Activated CD4-positive, alpha-beta memory T cell treated with anti-CD3 and anti-CD28 coated beads, Interleukin-2, amount 10 ng/mL, durations not matched to agents 7 days and 5 days (primary cell): ENCODE results near the gene CAMK2B. TPM values are rescaled to one million over a fixed set of nuclear protein-coding genes. Genes with fewer than 3 reads are reported as not detected.

Source experiments
- CTCF ChIA-PET: fragments of 350-600 bp; sonication (Branson Sonifier 250); formaldehyde crosslinking; loops from one replicate; lab custom pipeline; 2021; ENCODE audit warnings: antibody characterized with exemption, inconsistent platforms; lab: Charles Lee
- POLR2A ChIA-PET: fragments of 350-600 bp; sonication (Branson Sonifier 250); formaldehyde crosslinking; loops from one replicate; lab custom pipeline; 2021; ENCODE audit warnings: antibody characterized with exemption; lab: Charles Lee
- DNase-seq: peaks from one replicate; pipeline ENCODE4 v3.0.0-alpha.2; 2020
- H3K27ac Mint-ChIP-seq: one replicate; pipeline ENCODE4 v1.8.0; 2021; ENCODE audit warnings: mild to moderate bottlenecking, mixed read lengths
- H3K27me3 Mint-ChIP-seq: one replicate; pipeline ENCODE4 v1.8.0; 2021; ENCODE audit warnings: mixed read lengths
- H3K36me3 Mint-ChIP-seq: one replicate; pipeline ENCODE4 v1.8.0; 2021; ENCODE audit warnings: low read depth, mixed read lengths
- H3K4me1 Mint-ChIP-seq: one replicate; pipeline ENCODE4 v1.8.0; 2021; ENCODE audit warnings: mixed read lengths
- H3K4me3 Mint-ChIP-seq: one replicate; pipeline ENCODE4 v1.8.0; 2021; ENCODE audit warnings: mild to moderate bottlenecking, mixed read lengths
- H3K9me3 Mint-ChIP-seq: one replicate; pipeline ENCODE4 v1.8.0; 2021; ENCODE audit warnings: mixed read lengths
- total RNA-seq, 2 experiments: library from RNA; stranded (reverse); gene quantifications; one replicate each; pipeline ENCODE4 v1.2.3, GENCODE V29; 2021

CAMK2B gene
- total RNA-seq, 2 experiments from 2014 or later: 0.10 TPM; not detected in 1

DNA sequence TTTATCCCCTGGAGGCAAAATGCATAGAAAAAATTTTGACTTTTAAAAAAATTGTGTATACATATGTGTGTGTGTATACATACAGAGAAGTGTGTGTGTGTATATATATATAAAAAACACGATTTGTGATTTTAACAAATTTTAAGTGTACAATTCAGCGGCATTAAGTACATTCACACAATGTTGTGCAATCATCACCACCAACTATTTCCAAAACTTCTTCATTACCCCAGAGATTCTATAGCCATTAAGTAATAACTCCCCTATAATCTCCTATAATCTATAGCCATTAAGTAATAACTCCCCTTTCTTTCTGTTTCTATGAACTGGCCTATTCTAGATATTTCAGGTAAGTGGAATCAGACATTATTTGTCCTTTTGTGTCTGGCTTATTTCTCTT lies 20.7 kb upstream of the CAMK2B start:
- DNase-seq: no peak
- peaks cover 4% of the 10 kb centered on the region for H3K9me3 Mint-ChIP-seq
- H3K4me1 Mint-ChIP-seq: no peaks in the 10 kb centered on the region
- H3K27me3 Mint-ChIP-seq: peaks cover 29% of the 10 kb centered on the region
- no peak overlapping the region for H3K27ac Mint-ChIP-seq
- H3K4me3 Mint-ChIP-seq: no peak overlapping the region
- no peaks in the 10 kb centered on the region for H3K36me3 Mint-ChIP-seq
- CTCF ChIA-PET: no interaction called here
- POLR2A ChIA-PET: no interaction called here

DNA sequence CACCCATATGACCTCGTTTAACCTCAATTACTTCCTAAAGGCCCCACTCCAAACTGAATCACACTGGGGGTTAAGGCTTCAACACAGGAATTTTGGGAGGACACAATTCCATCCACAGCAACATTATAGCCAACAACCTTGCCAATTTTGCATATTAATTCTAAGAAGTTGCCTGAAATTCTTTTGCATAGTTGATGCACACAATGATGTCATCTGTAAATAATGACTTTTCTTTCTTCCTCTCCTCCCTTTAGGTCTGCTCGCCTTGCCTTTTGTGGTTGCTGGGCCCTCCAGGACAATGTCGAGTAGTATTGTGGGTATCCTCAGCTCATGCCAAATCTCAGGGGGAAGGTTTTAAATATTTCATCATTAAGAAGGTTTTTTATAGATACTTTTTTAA lies 16.0 kb upstream of the CAMK2B start:
- peaks cover 35% of the 10 kb centered on the region for H3K27me3 Mint-ChIP-seq
- CTCF ChIA-PET: no interaction called here
- no peaks in the 10 kb centered on the region for H3K36me3 Mint-ChIP-seq
- no peaks in the 10 kb centered on the region for H3K4me1 Mint-ChIP-seq
- POLR2A ChIA-PET: no interaction called here
- H3K27ac Mint-ChIP-seq: no peak overlapping the region
- DNase-seq: no peak
- no peak overlapping the region for H3K4me3 Mint-ChIP-seq
- H3K9me3 Mint-ChIP-seq: no peaks in the 10 kb centered on the region

DNA sequence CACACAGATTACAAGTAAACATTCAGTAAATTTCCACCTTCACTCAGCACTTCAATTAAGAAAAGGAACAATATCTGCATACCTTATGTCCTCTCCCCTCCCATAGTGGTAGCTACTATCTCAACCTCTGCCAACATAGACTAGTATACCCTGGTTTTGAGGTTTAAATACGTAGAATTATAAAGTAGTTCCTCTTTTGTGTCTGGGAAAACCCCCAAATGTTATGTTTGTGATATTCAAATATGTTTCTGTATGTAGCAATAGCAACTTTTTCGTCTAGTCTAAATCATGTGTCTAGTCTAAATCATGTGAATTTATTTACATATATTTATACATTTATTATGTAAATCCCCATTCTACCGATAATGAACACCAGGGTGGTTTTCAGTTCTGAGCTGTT lies 13.2 kb upstream of the CAMK2B start:
- H3K4me3 Mint-ChIP-seq: no peak overlapping the region
- no peaks in the 10 kb centered on the region for H3K36me3 Mint-ChIP-seq
- DNase-seq: no peak
- POLR2A ChIA-PET: no interaction called here
- H3K27ac Mint-ChIP-seq: no peak overlapping the region
- peaks cover 29% of the 10 kb centered on the region for H3K27me3 Mint-ChIP-seq
- no peaks in the 10 kb centered on the region for H3K4me1 Mint-ChIP-seq
- peaks cover 2% of the 10 kb centered on the region for H3K9me3 Mint-ChIP-seq
- CTCF ChIA-PET: no interaction called here

DNA sequence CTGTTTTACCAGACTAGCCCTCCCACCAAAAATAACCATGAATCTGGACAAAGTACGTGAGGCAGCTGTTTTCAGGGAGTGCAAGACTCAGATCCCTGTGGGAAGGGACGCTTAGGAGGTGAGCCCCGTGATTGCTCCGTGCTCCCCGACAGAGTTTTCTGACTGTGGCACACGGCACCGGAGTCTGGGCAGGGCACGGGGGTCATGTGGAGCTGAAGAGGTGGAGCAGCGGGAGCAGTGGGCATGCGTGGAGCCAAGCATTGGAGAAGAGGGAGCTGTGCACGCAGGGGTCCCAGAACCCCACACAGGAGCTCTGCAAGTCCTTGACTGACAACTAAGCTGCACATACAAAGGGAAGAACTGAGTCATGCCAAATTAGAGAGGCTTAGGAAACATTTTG lies 11.1 kb upstream of the CAMK2B start:
- Mint-ChIP-seq H3K4me3 (no peak overlapping the region), H3K9me3 (peaks cover 2% of the 10 kb centered on the region), H3K27me3 (peaks cover 32% of the 10 kb centered on the region), H3K4me1 (no peaks in the 10 kb centered on the region), H3K27ac (no peak overlapping the region), H3K36me3 (no peaks in the 10 kb centered on the region)
- ChIA-PET CTCF (no interaction called here), POLR2A (no interaction called here)
- DNase-seq: no peak

DNA sequence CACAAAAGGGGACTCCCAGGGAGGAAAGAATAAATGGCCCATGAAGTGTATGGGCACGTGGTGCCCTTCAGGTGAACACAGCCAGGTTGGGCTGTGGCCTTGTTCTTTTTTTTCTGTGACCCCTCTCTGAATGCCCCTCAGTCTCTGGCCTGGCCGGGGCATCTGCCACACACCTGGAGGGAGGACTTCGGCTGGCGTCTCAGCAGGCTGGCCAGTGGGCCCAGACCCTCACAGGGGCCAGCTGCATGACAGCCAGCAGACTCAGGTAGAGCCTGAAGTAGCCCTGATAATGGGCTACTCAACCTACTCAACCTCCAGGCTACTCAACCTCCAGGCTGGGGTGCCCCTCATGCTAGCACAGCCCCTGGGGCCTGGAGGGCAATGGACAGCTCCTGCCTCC lies 9.8 kb upstream of the CAMK2B start:
- H3K27ac Mint-ChIP-seq: no peak overlapping the region
- ChIA-PET POLR2A (no interaction called here), CTCF (no interaction called here)
- peaks cover 2% of the 10 kb centered on the region for H3K9me3 Mint-ChIP-seq
- peaks cover 32% of the 10 kb centered on the region for H3K27me3 Mint-ChIP-seq
- no peak for DNase-seq
- no peaks in the 10 kb centered on the region for H3K36me3 Mint-ChIP-seq
- no peak overlapping the region for H3K4me3 Mint-ChIP-seq
- no peaks in the 10 kb centered on the region for H3K4me1 Mint-ChIP-seq

DNA sequence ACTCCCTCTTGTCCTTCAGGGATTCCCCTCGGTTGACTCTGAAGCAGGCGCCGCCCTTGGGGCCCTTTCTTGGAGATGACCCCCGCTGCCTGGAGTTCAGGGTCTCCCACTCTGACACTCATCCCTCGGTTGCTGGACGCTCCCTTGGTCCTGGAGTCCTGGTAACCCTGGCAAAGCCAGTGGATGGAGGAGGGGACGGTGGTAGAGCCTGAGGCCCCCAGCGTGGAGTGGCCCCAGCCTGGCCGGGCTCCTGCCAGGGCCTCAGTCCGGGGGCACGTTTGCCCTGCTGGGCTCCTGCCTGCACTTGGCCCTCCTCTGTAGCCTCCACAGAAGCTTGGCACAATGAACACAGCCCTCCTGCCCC lies 9.3 kb upstream of the CAMK2B start:
- Mint-ChIP-seq H3K27me3 (peaks cover 30% of the 10 kb centered on the region), H3K4me3 (no peak overlapping the region), H3K27ac (no peak overlapping the region), H3K4me1 (no peaks in the 10 kb centered on the region), H3K36me3 (no peaks in the 10 kb centered on the region), H3K9me3 (peaks cover 2% of the 10 kb centered on the region)
- POLR2A ChIA-PET: no interaction called here
- no peak for DNase-seq
- CTCF ChIA-PET: no interaction called here

GRCh38 chr7:44333911-44334733 lies 8.7 kb upstream of the CAMK2B start:
- Mint-ChIP-seq H3K9me3 (peaks cover 2% of the 10 kb centered on the region), H3K36me3 (no peaks in the 10 kb centered on the region), H3K27me3 (peaks cover 27% of the 10 kb centered on the region), H3K4me3 (no peak overlapping the region), H3K27ac (no peak overlapping the region), H3K4me1 (no peaks in the 10 kb centered on the region)
- ChIA-PET POLR2A (no interaction called here), CTCF (no interaction called here)
- no peak for DNase-seq

- H3K4me3 Mint-ChIP-seq: no peak overlapping the region
- peaks cover 2% of the 10 kb centered on the region for H3K9me3 Mint-ChIP-seq
Measured at GRCh38 chr7:44331682-44332081, 6.3 kb upstream of the CAMK2B start.

DNA sequence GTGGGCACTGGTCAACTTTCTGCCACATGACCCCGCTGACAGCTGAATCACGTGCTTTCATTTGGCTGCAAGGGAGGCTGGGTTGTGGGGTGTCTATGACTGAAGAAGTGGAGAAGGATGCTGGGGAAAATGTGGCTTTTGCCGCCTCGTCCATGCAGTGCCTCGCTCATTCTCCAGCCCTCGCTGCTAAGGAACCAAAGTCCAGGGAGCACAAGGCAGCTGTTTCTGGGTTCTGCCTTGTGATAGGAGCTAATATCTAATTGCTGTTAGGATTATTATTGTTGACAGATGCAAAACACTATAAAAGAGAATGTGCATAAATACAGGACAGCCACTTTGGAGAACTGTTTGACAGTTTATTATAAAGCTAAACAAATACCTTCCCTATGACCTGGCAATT lies 4.9 kb upstream of the CAMK2B start:
- Mint-ChIP-seq H3K4me1 (peaks cover 4% of the 10 kb centered on the region), H3K4me3 (no peak overlapping the region), H3K36me3 (no peaks in the 10 kb centered on the region), H3K27ac (no peak overlapping the region), H3K27me3 (peaks cover 23% of the 10 kb centered on the region), H3K9me3 (no peaks in the 10 kb centered on the region)
- ChIA-PET POLR2A (no interaction called here), CTCF (no interaction called here)
- no peak for DNase-seq

More at GRCh38 chr7:44331682-44332081, 6.3 kb upstream of the CAMK2B start:
- no peaks in the 10 kb centered on the region for H3K4me1 Mint-ChIP-seq
- H3K27ac Mint-ChIP-seq: no peak overlapping the region
- no peak for DNase-seq
- POLR2A ChIA-PET: interaction anchor here (1.0 kb wide), 1 partner anchor 209 kb away, joined by 3 read pairs; no protein-coding TSS in a partner anchor
- CTCF ChIA-PET: no interaction called here
- H3K27me3 Mint-ChIP-seq: peaks cover 22% of the 10 kb centered on the region
- H3K36me3 Mint-ChIP-seq: no peaks in the 10 kb centered on the region

- DNase-seq: no peak
- H3K27ac Mint-ChIP-seq: no peak overlapping the region
- H3K36me3 Mint-ChIP-seq: no peaks in the 10 kb centered on the region
- H3K4me3 Mint-ChIP-seq: no peak overlapping the region
- peaks cover 23% of the 10 kb centered on the region for H3K27me3 Mint-ChIP-seq
- CTCF ChIA-PET: no interaction called here
- peaks cover 4% of the 10 kb centered on the region for H3K4me1 Mint-ChIP-seq
- no peaks in the 10 kb centered on the region for H3K9me3 Mint-ChIP-seq
- POLR2A ChIA-PET: no interaction called here
Measured at GRCh38 chr7:44329888-44330287, 4.5 kb upstream of the CAMK2B start.

GRCh38 chr7:44329081-44329480 lies 3.7 kb upstream of the CAMK2B start:
- Mint-ChIP-seq H3K36me3 (no peaks in the 10 kb centered on the region), H3K27me3 (peaks cover 29% of the 10 kb centered on the region), H3K4me1 (peaks cover 7% of the 10 kb centered on the region), H3K4me3 (no peak overlapping the region), H3K27ac (no peak overlapping the region), H3K9me3 (no peaks in the 10 kb centered on the region)
- DNase-seq: no peak
- POLR2A ChIA-PET: no interaction called here
- CTCF ChIA-PET: no interaction called here

GRCh38 chr7:44327981-44328380 lies 2.6 kb upstream of the CAMK2B start:
- H3K27me3 Mint-ChIP-seq: peaks cover 40% of the 10 kb centered on the region
- no peak overlapping the region for H3K4me3 Mint-ChIP-seq
- H3K9me3 Mint-ChIP-seq: no peaks in the 10 kb centered on the region
- no peak for DNase-seq
- peaks cover 7% of the 10 kb centered on the region for H3K4me1 Mint-ChIP-seq
- POLR2A ChIA-PET: no interaction called here
- no peak overlapping the region for H3K27ac Mint-ChIP-seq
- CTCF ChIA-PET: no interaction called here
- H3K36me3 Mint-ChIP-seq: no peaks in the 10 kb centered on the region

- H3K27ac Mint-ChIP-seq: no peak overlapping the region
- no peak for DNase-seq
- H3K9me3 Mint-ChIP-seq: no peaks in the 10 kb centered on the region
- no peak overlapping the region for H3K4me3 Mint-ChIP-seq
- H3K36me3 Mint-ChIP-seq: no peaks in the 10 kb centered on the region
- POLR2A ChIA-PET: no interaction called here
- peaks cover 43% of the 10 kb centered on the region for H3K27me3 Mint-ChIP-seq
- H3K4me1 Mint-ChIP-seq: peaks cover 7% of the 10 kb centered on the region
- CTCF ChIA-PET: no interaction called here
Measured at GRCh38 chr7:44326261-44327125, 1.1 kb upstream of the CAMK2B start.
